22Rv1 (cell line): ENCODE data around the gene SRP72.

Source experiments
- CTCF ChIP-seq: fragments of 450-650 bp; IDR thresholded peaks from 2 replicates; pipeline ENCODE4 v1.5.1; 2017; ENCODE audit warnings: mild to moderate bottlenecking
- ZFX ChIP-seq: fragments of 450-650 bp; IDR thresholded peaks from 2 replicates; pipeline ENCODE4 v1.6.1; 2017; ENCODE audit warnings: antibody characterized with exemption, borderline replicate concordance

DNA sequence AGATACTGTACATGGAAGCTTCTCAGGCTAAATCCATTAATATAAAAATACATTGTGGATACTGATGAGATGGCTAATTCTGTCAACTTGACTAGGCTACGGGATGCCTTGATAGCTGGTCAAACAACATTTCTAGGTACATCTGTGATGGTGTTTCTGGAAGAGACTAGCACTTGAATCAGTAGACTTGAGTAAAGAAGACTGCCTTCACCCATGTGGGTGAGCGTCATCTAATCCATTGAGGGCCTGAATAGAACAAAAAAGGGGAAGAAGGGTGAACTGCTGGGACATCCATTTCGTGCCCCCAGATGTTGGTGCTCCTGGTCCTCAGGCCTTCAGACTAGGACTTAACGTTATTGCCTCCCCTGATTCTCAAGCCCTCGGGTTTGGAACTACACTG is 3.7 kb upstream of the SRP72 start:
- TF ChIP-seq CTCF (no peak), ZFX (no peak)
